Right forelimb (tissue), 1 donor: Measurements from ENCODE around the gene MAP3K20.
"Not testable (repeated sequence)": the region's sequence is repeated elsewhere in the genome, so short reads cannot be mapped to it uniquely, and the experiment has no call there.

Experiments
- DNase-seq: peaks from one replicate; pipeline ENCODE4 v3.0.0-alpha.2; 2018

The MAP3K20 gene

GRCh38 chr2:173239644-173240043, 164.0 kb downstream of the MAP3K20 start:
- DNase-seq, result no peak

DNA sequence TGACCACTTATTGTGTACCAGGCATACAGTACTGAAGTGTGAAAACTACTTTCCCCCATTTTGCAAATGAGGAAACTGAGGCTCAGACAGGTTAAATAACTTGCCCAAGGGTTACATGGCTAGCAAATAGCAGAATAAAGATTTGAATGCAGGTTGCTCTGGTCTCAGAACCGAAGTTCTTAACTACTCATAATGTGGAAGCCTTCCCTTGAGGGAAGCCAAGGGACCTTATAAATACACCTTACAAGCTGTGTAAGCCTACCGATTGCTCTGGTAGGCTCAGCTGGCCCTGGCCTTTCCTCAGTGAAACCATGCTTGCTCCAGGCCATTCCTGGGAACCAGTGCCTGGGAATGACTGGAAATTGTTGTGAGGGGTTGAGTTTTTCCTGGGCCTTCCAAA, 164.4 kb downstream of the MAP3K20 start:
- DNase-seq, result no peak

- DNase-seq, result no peak
Observed at GRCh38 chr2:173241643-173242042, 166.0 kb downstream of the MAP3K20 start.

GRCh38 chr2:173247156-173247555, 171.5 kb downstream of the MAP3K20 start:
- no peak for DNase-seq

- no peak for DNase-seq
Observed at GRCh38 chr2:173248381-173248780, 172.7 kb downstream of the MAP3K20 start.

- no peak for DNase-seq
Observed at GRCh38 chr2:173249661-173250641, 174.3 kb downstream of the MAP3K20 start.

DNA sequence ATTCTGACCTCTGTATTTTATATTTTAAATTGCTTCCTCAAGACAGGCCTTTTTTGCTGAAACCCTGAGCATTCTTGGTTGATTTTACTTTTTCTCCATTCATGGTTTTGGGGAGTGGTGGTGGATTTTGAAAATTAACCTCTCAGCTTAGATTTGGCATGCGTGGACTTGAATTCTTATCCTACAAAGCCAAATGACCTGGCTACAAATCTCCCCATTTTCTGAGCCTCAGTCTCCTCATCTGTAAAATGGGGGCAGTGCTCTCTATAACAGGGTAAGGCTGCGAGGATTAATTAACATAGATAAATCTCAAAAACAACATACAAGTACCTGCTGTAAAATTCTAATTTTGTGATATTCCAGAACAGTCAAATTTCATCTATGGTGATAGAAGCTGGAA, 175.6 kb downstream of the MAP3K20 start:
- no peak for DNase-seq

DNA sequence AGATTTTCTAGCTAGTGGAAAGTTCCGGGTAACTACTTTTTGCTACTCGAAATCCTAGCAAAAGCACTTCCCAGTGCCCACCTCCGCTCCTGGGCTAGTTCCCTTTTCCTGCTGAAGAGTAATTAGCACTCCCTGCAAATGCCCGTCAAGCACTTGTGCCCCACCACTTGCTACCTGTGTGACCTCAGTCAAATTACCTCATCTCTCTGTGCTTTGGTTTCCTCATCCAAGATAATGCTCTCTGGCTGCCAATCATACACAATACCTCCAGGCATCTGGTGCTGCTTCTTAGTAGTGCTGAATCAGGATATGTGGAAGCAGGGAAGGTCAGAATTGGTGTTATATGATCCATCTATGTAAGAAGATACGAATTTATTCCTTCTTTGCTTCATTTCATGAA, 176.9 kb downstream of the MAP3K20 start:
- DNase-seq, result no peak

DNA sequence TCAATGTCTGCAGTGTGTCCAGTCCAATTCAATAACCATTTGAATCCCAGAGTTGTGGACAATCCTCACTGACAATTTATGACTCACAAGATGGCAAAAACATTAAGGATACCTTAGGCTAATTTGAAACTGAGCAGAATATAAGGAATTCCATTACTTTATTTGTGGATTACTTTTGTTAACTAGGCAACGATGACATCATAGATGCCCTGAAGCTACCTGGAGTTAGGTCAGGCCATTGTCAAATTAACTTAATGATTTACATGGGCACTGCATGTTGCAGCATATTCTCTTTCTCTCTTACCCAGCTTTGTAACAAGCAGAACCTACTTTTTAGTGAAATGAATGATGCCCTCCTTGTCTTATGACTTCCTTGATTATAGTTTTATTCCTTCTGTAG, 179.0 kb downstream of the MAP3K20 start:
- DNase-seq, result no peak

DNA sequence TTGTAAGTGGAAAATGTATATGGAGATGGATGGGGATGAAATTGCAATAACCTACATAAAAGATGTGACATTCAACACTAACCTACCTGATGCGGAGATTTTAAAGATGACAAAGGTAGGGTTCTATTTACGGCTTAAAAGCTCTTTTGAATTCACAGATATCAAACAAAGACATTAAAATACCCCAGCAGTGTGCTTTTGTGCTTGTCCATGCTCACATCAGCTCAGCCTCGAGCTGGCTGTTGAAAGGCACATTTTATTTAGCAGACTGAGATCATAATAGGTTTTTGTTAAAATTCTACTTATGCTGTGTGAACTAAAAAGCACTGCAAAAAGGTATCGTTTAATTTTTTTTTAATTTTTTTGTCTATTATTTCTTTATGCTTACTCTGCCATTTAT, 183.1 kb downstream of the MAP3K20 start:
- no peak for DNase-seq

- not testable (repeated sequence) for DNase-seq
Observed at GRCh38 chr2:173262356-173262755, 186.7 kb downstream of the MAP3K20 start.

DNA sequence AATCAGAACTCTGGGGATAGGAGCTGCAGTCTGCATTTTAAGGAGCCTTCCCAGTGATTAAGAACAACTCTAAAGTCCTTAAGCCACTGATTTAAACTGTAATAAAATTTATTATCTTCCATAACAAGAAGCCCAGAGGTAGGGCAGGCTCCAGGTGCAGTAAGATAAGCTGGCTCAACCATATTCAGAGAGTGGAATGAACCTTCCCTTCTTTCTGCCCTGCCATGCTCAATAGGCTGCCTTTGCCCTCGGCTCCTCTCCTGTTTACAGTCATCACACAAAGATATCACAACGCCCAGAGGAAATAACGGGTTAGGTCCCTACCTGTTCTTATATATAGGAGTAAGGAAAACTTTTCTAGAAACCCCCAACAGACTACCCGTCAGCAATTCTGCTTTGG, 188.5 kb downstream of the MAP3K20 start:
- no peak for DNase-seq

DNA sequence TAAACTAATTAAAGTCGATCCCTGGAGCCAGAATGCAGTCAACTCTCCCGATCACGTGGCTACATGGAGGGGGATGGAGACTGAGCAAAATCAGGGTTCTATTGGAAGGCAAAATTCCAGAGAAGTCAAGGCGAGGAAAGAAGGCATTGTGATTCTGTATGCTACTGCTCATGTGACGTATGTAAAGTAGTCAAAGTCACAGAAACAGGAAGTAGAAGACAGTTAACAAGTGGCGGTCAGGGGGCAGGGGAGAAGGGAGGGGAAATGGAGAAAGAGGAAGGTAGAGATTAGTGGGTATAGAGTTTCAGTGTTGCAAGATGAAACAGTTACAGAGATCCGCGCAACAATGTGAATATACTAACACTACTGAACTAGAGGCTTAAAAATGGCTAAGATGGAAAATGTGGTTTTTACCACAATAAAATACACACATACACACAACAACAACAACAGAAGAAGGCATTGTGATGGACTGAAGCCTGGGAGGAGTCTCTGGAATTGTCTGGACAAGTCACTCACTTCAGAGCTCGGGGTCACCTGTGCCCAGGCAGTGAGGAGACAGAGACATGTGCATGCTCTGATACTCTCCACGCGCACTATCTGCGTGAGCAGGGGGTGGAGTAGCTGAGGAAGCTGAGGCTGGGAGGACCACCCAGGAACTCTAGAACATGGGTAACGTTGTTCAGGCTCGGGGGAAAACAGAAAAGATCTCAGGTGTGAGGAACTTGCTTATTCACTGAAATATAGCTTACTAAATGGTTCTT, 189.1 kb downstream of the MAP3K20 start:
- no peak for DNase-seq

- DNase-seq, result no peak
Observed at GRCh38 chr2:173271135-173271534, 195.5 kb downstream of the MAP3K20 start.

- DNase-seq, result no peak
Observed at GRCh38 chr2:173271825-173272224, 196.2 kb downstream of the MAP3K20 start.

DNA sequence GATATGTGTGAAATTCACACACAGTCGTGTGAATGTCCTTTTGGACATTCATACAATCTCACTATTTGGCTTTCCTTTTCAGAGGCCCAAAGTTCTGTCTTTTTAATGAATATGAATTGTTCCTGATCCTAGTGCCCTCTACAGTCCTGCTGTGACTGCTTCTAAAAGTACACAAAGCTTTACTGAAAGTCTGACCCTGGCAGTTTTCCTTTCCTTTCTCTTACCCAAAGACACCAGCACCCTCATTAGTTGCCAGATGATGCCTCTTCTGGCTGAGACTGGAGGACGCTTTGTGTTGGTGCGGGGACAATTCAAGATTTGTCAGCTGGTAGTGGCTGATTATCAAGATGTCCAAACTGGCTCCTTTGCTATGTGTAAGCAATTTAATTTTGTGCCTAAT, 197.2 kb downstream of the MAP3K20 start:
- DNase-seq, result no peak

GRCh38 chr2:173278794-173279526, 203.3 kb downstream of the MAP3K20 start:
- DNase-seq, result no peak

DNA sequence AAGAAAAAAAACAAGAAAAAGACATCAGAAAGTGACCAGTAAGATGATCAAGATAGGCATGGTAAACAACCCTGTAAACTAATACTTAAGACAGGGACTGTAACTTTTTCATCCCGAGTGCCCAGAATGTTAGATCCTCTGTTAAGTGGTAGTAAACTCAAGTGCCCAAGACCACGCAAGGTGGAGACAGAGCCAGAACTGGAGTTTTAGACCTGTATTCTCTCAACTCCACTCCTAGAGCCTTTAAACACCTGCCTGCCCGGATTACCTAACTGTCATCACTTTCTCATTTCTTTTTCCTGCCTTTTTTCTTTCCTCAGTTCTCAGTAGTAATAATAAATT, 203.9 kb downstream of the MAP3K20 start:
- no peak for DNase-seq

DNA sequence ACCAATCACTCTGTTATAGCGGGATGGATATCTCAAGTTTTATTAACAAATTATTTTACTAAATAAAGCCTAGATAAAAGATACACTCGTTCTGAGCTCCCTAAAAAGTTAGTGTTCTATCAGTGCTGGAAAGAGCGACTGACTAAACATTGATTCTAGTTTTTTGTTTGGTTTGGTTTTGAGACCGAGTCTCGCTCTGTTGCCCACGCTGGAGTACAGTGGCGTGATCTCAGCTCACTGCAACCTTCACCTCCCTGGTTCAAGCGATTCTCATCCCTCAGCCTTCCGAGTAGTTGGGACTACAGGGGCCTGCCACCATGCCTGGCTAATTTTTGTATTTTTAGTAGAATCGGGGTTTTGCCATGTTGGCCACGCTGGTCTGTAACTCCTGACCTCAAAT, 205.2 kb downstream of the MAP3K20 start:
- no peak for DNase-seq

DNA sequence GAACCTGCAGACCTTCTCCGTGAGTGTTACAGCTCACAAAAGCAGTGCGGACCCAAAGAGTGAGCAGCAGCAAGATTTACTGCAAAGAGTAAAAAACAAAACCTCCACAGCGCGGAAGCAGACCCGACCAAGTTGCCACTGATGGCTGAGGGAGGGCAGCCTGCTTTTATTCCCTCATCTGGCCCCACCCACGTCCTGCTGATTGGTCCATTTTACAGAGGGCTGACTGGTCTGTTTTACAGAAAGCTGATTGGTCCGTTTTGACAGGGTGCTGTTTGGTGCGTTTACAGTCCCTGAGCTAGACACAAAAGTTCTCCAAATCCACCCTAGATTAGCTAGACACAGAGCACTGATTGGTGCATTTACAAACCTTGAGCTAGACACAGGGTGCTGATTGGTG, 206.3 kb downstream of the MAP3K20 start:
- not testable (repeated sequence) for DNase-seq

DNA sequence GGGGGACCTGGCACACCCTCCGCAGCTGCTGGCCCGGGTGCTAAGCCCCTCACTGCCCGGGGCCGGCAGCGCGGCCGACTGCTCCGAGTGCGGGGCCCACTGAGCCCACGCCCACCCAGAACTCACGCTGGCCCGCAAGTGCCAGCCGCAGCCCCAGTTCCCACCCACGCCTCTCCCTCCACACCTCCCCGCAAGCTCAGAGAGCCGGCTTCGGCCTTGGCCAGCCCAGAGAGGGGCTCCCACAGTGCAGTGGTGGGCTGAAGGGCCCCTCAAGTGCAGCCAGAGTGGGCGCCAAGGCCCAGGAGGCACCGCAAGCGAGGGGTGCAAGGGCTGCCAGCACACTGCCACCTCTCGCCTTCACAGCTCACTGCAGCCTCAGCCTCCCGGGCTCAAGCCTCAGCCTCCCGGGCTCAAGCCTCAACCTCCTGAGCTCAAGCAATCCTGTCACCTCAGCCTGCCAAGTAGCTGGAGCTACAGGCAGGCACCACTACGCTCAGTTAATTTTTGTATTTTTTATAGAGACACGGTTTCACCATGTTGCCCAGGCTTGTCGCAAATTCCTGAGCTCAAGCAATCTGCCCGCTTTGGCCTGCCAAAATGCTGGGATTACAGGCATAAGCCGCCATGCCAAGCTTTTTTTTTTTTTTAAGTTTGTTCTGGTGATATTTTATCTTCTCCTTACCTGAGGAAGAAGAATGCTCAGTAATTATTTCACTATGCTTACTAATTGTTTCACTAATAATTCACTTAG, 207.3 kb downstream of the MAP3K20 start:
- no peak for DNase-seq

GRCh38 chr2:173286153-173286809, 210.6 kb downstream of the MAP3K20 start:
- DNase-seq, result no peak
